ENCODE data around the gene PCNA.

- no peak for TF ChIP-seq CTCF (IDR thresholded peaks at IDR 0.05)
- TF ChIP-seq EZH2 (IDR thresholded peaks at IDR 0.05; ENCODE audit: borderline replicate concordance, insufficient read depth, low read depth, low read length, poor library complexity, severe bottlenecking): no peak
These were observed 46.0 kb downstream of the PCNA start for GRCh38 chr20:5073660-5074231.

Data from B cell (primary cell).